Measurements from ENCODE around the gene TTBK1. TPM values are rescaled to one million over a fixed set of nuclear protein-coding genes. Genes with fewer than 3 reads are reported as not detected.

Gene TTBK1
- total and polyA plus RNA-seq, 10 of the 15 experiments (the other 5 are each of a cell fraction or from before 2014, with no cell fraction given), result 0.05 to 0.27 TPM; not detected in 8

DNA sequence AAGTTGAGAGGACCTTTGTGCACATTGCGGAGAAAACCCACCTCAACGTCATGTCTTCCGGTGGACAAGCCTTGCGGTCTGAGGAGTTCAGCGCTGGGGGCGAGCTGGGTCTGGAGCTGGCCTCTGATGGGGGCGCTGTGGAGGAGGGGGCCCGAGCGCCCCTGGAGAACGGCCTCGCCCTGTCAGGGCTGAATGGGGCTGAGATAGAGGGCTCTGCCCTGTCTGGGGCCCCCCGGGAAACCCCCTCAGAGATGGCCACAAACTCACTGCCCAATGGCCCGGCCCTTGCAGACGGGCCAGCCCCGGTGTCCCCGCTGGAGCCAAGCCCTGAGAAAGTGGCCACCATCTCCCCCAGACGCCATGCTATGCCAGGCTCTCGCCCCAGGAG lies 40.2 kb downstream of the TTBK1 start (continued):
- TF ChIP-seq ZNF217 (IDR thresholded peaks at IDR 0.05) (no peak), HDAC2 (IDR thresholded peaks at IDR 0.05) (no peak), HDAC6 (IDR thresholded peaks at IDR 0.05; ENCODE audit: unreplicated experiment) (no peak), RB1 (IDR thresholded peaks at IDR 0.05; ENCODE audit: borderline replicate concordance) (no peak)

GRCh38 chr6:43283905-43284304 lies 40.6 kb downstream of the TTBK1 start:
- no peak overlapping the region for H3K4me3 ChIP-seq
- H2AFZ ChIP-seq (ENCODE audit: control insufficient read depth, low read depth, low read length), result no peak overlapping the region
- no peak overlapping the region for H3K4me2 ChIP-seq (ENCODE audit: control insufficient read depth, insufficient read depth)
- H3K27me3 ChIP-seq (replicated peaks in 1 of 2; ENCODE audit: control insufficient read depth in 2 of 2, insufficient read depth in 2 of 2, low read length in 1 of 2), result peaks cover 0 to 2% of the 10 kb centered on the region in 2 experiments; a peak in 3 of 4 replicates
- no peaks in the 10 kb centered on the region for H3K9me3 ChIP-seq (replicated peaks; ENCODE audit: control insufficient read depth, insufficient read depth, low read length)
- H3K4me1 ChIP-seq (ENCODE audit: control insufficient read depth, insufficient read depth, low read length), result no peaks in the 10 kb centered on the region
- intact Hi-C loops (cut with micrococcal nuclease; ENCODE audit: unreplicated experiment) (no loop called here), in situ Hi-C loops (cut with MboI) (no loop called here)
- H3K27ac ChIP-seq (ENCODE audit: control insufficient read depth, insufficient read depth), result no peak overlapping the region
- no peak overlapping the region for H3K9ac ChIP-seq (ENCODE audit: control insufficient read depth, insufficient read depth, low read length)
- no peaks in the 10 kb centered on the region for H4K20me1 ChIP-seq (ENCODE audit: control insufficient read depth, insufficient read depth)
- no TSS peak for BruUV-seq (replicated peaks)
- FAIRE-seq (no peak), DNase-seq (ENCODE audit: low read depth, low spot score) (no peak), ATAC-seq (no peak)
- WGBS (ENCODE audit: insufficient coverage, insufficient replicate concordance, low lambda C conversion rate, missing lambda C conversion rate), result 65% methylated on average over 18 of the region's 27 CpGs
- ChIA-PET RAD21 (ENCODE audit: unreplicated experiment) (no interaction called here), SMC1A (ENCODE audit: uncharacterized antibody, unreplicated experiment) (no interaction called here), POLR2A (no interaction called here), CTCF (no interaction called here)
- no peaks in the 10 kb centered on the region for H3K79me2 ChIP-seq (ENCODE audit: control insufficient read depth, insufficient read depth, low read length)
- no peaks in the 10 kb centered on the region for H3K36me3 ChIP-seq (ENCODE audit: control insufficient read depth in 2 of 2, insufficient read depth in 2 of 2, low read length in 1 of 2)
- TF ChIP-seq ZNF384 (IDR thresholded peaks at IDR 0.05; ENCODE audit: borderline replicate concordance, low read depth, low read length), result no peak
- no peak for TF ChIP-seq TCF3 (IDR thresholded peaks at IDR 0.05; ENCODE audit: borderline replicate concordance, insufficient read depth, low read depth, low read length)
- TF ChIP-seq TBL1XR1 (IDR thresholded peaks at IDR 0.05; ENCODE audit: low read depth, low read length), result no peak
- no peak for TF ChIP-seq KDM1A (IDR thresholded peaks at IDR 0.05; ENCODE audit: borderline replicate concordance)
- no peak for TF ChIP-seq MEF2B (IDR thresholded peaks at IDR 0.05; ENCODE audit: partially characterized antibody, poor library complexity, severe bottlenecking)
- no peak for TF ChIP-seq E4F1 (IDR thresholded peaks at IDR 0.05; ENCODE audit: borderline replicate concordance, partially characterized antibody)
- no peak for TF ChIP-seq MLLT1 (IDR thresholded peaks at IDR 0.05)
- no peak for TF ChIP-seq SIX5 (IDR thresholded peaks at IDR 0.05; ENCODE audit: low read depth, low read length, severe bottlenecking)
- TF ChIP-seq CREB1 (IDR thresholded peaks at IDR 0.05; ENCODE audit: low read depth), result no peak
- no peak for TF ChIP-seq ZSCAN29 (IDR thresholded peaks at IDR 0.05)
- TF ChIP-seq, protein P1, sequence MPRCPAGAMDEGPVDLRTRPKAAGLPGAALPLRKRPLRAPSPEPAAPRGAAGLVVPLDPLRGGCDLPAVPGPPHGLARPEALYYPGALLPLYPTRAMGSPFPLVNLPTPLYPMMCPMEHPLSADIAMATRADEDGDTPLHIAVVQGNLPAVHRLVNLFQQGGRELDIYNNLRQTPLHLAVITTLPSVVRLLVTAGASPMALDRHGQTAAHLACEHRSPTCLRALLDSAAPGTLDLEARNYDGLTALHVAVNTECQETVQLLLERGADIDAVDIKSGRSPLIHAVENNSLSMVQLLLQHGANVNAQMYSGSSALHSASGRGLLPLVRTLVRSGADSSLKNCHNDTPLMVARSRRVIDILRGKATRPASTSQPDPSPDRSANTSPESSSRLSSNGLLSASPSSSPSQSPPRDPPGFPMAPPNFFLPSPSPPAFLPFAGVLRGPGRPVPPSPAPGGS (IDR thresholded peaks at IDR 0.05; ENCODE audit: borderline replicate concordance, insufficient read depth, low read depth, low read length, poor library complexity, severe bottlenecking), result no peak
- TF ChIP-seq NFYA (IDR thresholded peaks at IDR 0.05; ENCODE audit: borderline replicate concordance, low read depth, low read length), result no peak
- TF ChIP-seq SMAD5 (IDR thresholded peaks at IDR 0.05; ENCODE audit: low read depth), result no peak
- no peak for TF ChIP-seq RELA (IDR thresholded peaks at IDR 0.05; ENCODE audit: borderline replicate concordance, partially characterized antibody)

Data from GM12878 (cell line).